ENCODE results near the gene AIMP1. TPM values are rescaled to one million over a fixed set of nuclear protein-coding genes. Genes with fewer than 3 reads are reported as not detected.

The AIMP1 gene
- total RNA-seq (10 to 100 TPM; 44.2 to 59.2 (median 56.8) TPM), polyA plus RNA-seq (10 to 100 TPM; 59.0 to 79.0 TPM), total RNA-seq (101 reads per million, percentile 84 among the genes with 10 or more reads in this experiment)

GRCh38 chr4:106315968-106316772 is at the start of gene AIMP1, which contains the start of gene TBCK:
Gene AIMP1 (plus strand): TSS chr4:106316550. CDS start chr4:106325010, 8,460 bp downstream.
Gene TBCK (minus strand): TSS chr4:106316209. CDS start chr4:106308960, 7,249 bp downstream.
- H3K4me1 Mint-ChIP-seq, result peaks cover 23 to 50% (median 43%) of the 10 kb centered on the region in 7 donors
- H3K4me3 ChIP-seq (ENCODE audit: low read length), result peak within 1 kb of the TSS; percentile 95
- peak; percentile 93 for ATAC-seq
- CTCF ChIA-PET, result interaction anchor here (1.2 kb wide), 1 partner anchor 843 kb away, joined by 3 read pairs; the partner anchor contains the start of gene PPA2
- no peak within 1 kb of the TSS for H3K27ac Mint-ChIP-seq
- no peaks in the 10 kb centered on the region for H3K9me3 Mint-ChIP-seq
- peaks cover 0 to 4% (median 0%) of the 10 kb centered on the region in 3 experiments for H3K36me3 ChIP-seq (ENCODE audit: control insufficient read depth in 2 of 3, insufficient read depth in 3 of 3, low read length in 3 of 3)
- peak; percentile 74 to 92 (median 88) for DNase-seq
- POLR2A ChIA-PET, result interaction anchor here (0.6 to 2.0 kb wide), 6 partner anchors 11 to 1404 kb away, joined by 3 to 6 read pairs (median 4); partner anchors contain the start of genes PAPSS1 and PPA2
- H3K4me1 ChIP-seq (ENCODE audit: control insufficient read depth in 2 of 2, insufficient read depth in 2 of 2, low read length in 2 of 2), result peaks cover 22 to 24% of the 10 kb centered on the region in 2 donors
- intact Hi-C loops (cut with micrococcal nuclease), result loop anchor here (1.0 to 10.0 kb wide), 9 partner anchors 13 to 1671 kb away; partner anchors contain the start of genes GSTCD (in 2 of the 2), HADH (in 2 of the 2), INTS12 (in 2 of the 2) and PAPSS1 (in 2 of the 2)
- H3K27me3 Mint-ChIP-seq, result no peaks in the 10 kb centered on the region
- no peaks in the 10 kb centered on the region for H3K9me3 ChIP-seq (ENCODE audit: control insufficient read depth in 2 of 3, low read length in 3 of 3)
- peak within 1 kb of the TSS; percentile 90 for H3K27ac ChIP-seq (ENCODE audit: low read depth, low read length)
- no peaks in the 10 kb centered on the region for H3K27me3 ChIP-seq (ENCODE audit: control insufficient read depth in 2 of 2, insufficient read depth in 2 of 2, low read length in 2 of 2)
- H3K4me3 Mint-ChIP-seq, result no peak within 1 kb of the TSS
- H3K36me3 Mint-ChIP-seq, result peaks cover 0 to 21% (median 17%) of the 10 kb centered on the region in 5 donors

- Histone ChIP-seq H3K4me3 (ENCODE audit: low read length) (no peak overlapping the region), H3K27ac (ENCODE audit: low read depth, low read length) (no peak overlapping the region), H3K27me3 (ENCODE audit: control insufficient read depth in 2 of 2, insufficient read depth in 2 of 2, low read length in 2 of 2) (no peaks in the 10 kb centered on the region), H3K36me3 (ENCODE audit: control insufficient read depth in 2 of 3, insufficient read depth in 3 of 3, low read length in 3 of 3) (peaks cover 0 to 3% (median 0%) of the 10 kb centered on the region in 3 experiments), H3K9me3 (ENCODE audit: control insufficient read depth in 2 of 3, low read length in 3 of 3) (no peaks in the 10 kb centered on the region), H3K4me1 (ENCODE audit: control insufficient read depth in 2 of 2, insufficient read depth in 2 of 2, low read length in 2 of 2) (no peaks in the 10 kb centered on the region)
- Mint-ChIP-seq H3K4me1 (peaks cover 0 to 7% (median 0%) of the 10 kb centered on the region in 7 donors), H3K27me3 (no peaks in the 10 kb centered on the region), H3K9me3 (no peaks in the 10 kb centered on the region), H3K4me3 (no peak overlapping the region), H3K27ac (peak overlapping the region in 1 of 9 donors; percentile 44), H3K36me3 (peaks cover 0 to 14% (median 7%) of the 10 kb centered on the region in 5 donors)
- ChIA-PET POLR2A (interaction anchor here (0.9 kb wide), 1 partner anchor 45 kb away, joined by 3 read pairs; no protein-coding TSS in a partner anchor), CTCF (no interaction called here)
- DNase-seq (no peak), ATAC-seq (no peak)
- intact Hi-C loops (cut with micrococcal nuclease), result loop anchor here in 1 of 2 donors (10.0 kb wide), 1 partner anchor 916 kb away; no protein-coding TSS in a partner anchor
These were observed 47.6 kb upstream of the AIMP1 start for GRCh38 chr4:106268786-106269185.

- H3K27ac ChIP-seq (ENCODE audit: low read depth, low read length), result no peak overlapping the region
- Mint-ChIP-seq H3K9me3 (no peaks in the 10 kb centered on the region), H3K4me1 (peaks cover 2 to 13% (median 5%) of the 10 kb centered on the region in 7 donors), H3K27me3 (no peaks in the 10 kb centered on the region), H3K27ac (no peak overlapping the region), H3K36me3 (peaks cover 0 to 23% (median 15%) of the 10 kb centered on the region in 5 donors), H3K4me3 (no peak overlapping the region)
- DNase-seq (no peak), ATAC-seq (no peak)
- no peak overlapping the region for H3K4me3 ChIP-seq (ENCODE audit: low read length)
- peaks cover 0 to 3% (median 0%) of the 10 kb centered on the region in 3 experiments for H3K36me3 ChIP-seq (ENCODE audit: control insufficient read depth in 2 of 3, insufficient read depth in 3 of 3, low read length in 3 of 3)
- H3K27me3 ChIP-seq (ENCODE audit: control insufficient read depth in 2 of 2, insufficient read depth in 2 of 2, low read length in 2 of 2), result no peaks in the 10 kb centered on the region
- intact Hi-C loops (cut with micrococcal nuclease), result loop anchor here in 1 of 2 donors (10.0 kb wide), 1 partner anchor 915 kb away; no protein-coding TSS in a partner anchor
- H3K4me1 ChIP-seq (ENCODE audit: control insufficient read depth in 2 of 2, insufficient read depth in 2 of 2, low read length in 2 of 2), result no peaks in the 10 kb centered on the region
- CTCF ChIA-PET, result no interaction called here
- no peaks in the 10 kb centered on the region for H3K9me3 ChIP-seq (ENCODE audit: control insufficient read depth in 2 of 3, low read length in 3 of 3)
- POLR2A ChIA-PET, result no interaction called here
These were observed 46.6 kb upstream of the AIMP1 start for GRCh38 chr4:106269711-106270110.

GRCh38 chr4:106270736-106271135 is 45.6 kb upstream of the AIMP1 start:
- H3K27me3 ChIP-seq (ENCODE audit: control insufficient read depth in 2 of 2, insufficient read depth in 2 of 2, low read length in 2 of 2), result no peaks in the 10 kb centered on the region
- intact Hi-C loops (cut with micrococcal nuclease), result no loop called here
- Mint-ChIP-seq H3K27me3 (no peaks in the 10 kb centered on the region), H3K9me3 (no peaks in the 10 kb centered on the region), H3K4me3 (no peak overlapping the region), H3K4me1 (peaks cover 2 to 15% (median 5%) of the 10 kb centered on the region in 7 donors), H3K36me3 (peaks cover 0 to 24% (median 15%) of the 10 kb centered on the region in 5 donors), H3K27ac (no peak overlapping the region)
- DNase-seq, result no peak
- H3K9me3 ChIP-seq (ENCODE audit: control insufficient read depth in 2 of 3, low read length in 3 of 3), result no peaks in the 10 kb centered on the region
- H3K4me3 ChIP-seq (ENCODE audit: low read length), result no peak overlapping the region
- CTCF ChIA-PET, result no interaction called here
- no peak for ATAC-seq
- no peaks in the 10 kb centered on the region for H3K4me1 ChIP-seq (ENCODE audit: control insufficient read depth in 2 of 2, insufficient read depth in 2 of 2, low read length in 2 of 2)
- POLR2A ChIA-PET, result no interaction called here
- no peak overlapping the region for H3K27ac ChIP-seq (ENCODE audit: low read depth, low read length)
- no peaks in the 10 kb centered on the region for H3K36me3 ChIP-seq (ENCODE audit: control insufficient read depth in 2 of 3, insufficient read depth in 3 of 3, low read length in 3 of 3)

- peaks cover 3 to 16% (median 5%) of the 10 kb centered on the region in 7 donors for H3K4me1 Mint-ChIP-seq
- no peak overlapping the region for H3K4me3 ChIP-seq (ENCODE audit: low read length)
- no peak for DNase-seq
- intact Hi-C loops (cut with micrococcal nuclease), result no loop called here
- no peaks in the 10 kb centered on the region for H3K4me1 ChIP-seq (ENCODE audit: control insufficient read depth in 2 of 2, insufficient read depth in 2 of 2, low read length in 2 of 2)
- CTCF ChIA-PET, result no interaction called here
- H3K27ac Mint-ChIP-seq, result no peak overlapping the region
- H3K36me3 Mint-ChIP-seq, result peaks cover 0 to 28% (median 15%) of the 10 kb centered on the region in 5 donors
- H3K27me3 ChIP-seq (ENCODE audit: control insufficient read depth in 2 of 2, insufficient read depth in 2 of 2, low read length in 2 of 2), result no peaks in the 10 kb centered on the region
- H3K27me3 Mint-ChIP-seq, result no peaks in the 10 kb centered on the region
- H3K36me3 ChIP-seq (ENCODE audit: control insufficient read depth in 2 of 3, insufficient read depth in 3 of 3, low read length in 3 of 3), result no peaks in the 10 kb centered on the region
- POLR2A ChIA-PET, result no interaction called here
- ATAC-seq, result no peak
- no peak overlapping the region for H3K4me3 Mint-ChIP-seq
- no peaks in the 10 kb centered on the region for H3K9me3 ChIP-seq (ENCODE audit: control insufficient read depth in 2 of 3, low read length in 3 of 3)
- no peaks in the 10 kb centered on the region for H3K9me3 Mint-ChIP-seq
- no peak overlapping the region for H3K27ac ChIP-seq (ENCODE audit: low read depth, low read length)
These were observed 42.5 kb upstream of the AIMP1 start for GRCh38 chr4:106273831-106274230.

- no peak overlapping the region for H3K27ac Mint-ChIP-seq
- Histone ChIP-seq H3K9me3 (ENCODE audit: control insufficient read depth in 2 of 3, low read length in 3 of 3) (no peaks in the 10 kb centered on the region), H3K27ac (ENCODE audit: low read depth, low read length) (no peak overlapping the region), H3K27me3 (ENCODE audit: control insufficient read depth in 2 of 2, insufficient read depth in 2 of 2, low read length in 2 of 2) (no peaks in the 10 kb centered on the region), H3K36me3 (ENCODE audit: control insufficient read depth in 2 of 3, insufficient read depth in 3 of 3, low read length in 3 of 3) (no peaks in the 10 kb centered on the region), H3K4me1 (ENCODE audit: control insufficient read depth in 2 of 2, insufficient read depth in 2 of 2, low read length in 2 of 2) (no peaks in the 10 kb centered on the region), H3K4me3 (ENCODE audit: low read length) (no peak overlapping the region)
- DNase-seq (no peak), ATAC-seq (no peak)
- peaks cover 0 to 15% (median 0%) of the 10 kb centered on the region in 11 donors for H3K9me3 Mint-ChIP-seq
- H3K36me3 Mint-ChIP-seq, result peaks cover 0 to 44% (median 23%) of the 10 kb centered on the region in 5 donors
- POLR2A ChIA-PET, result no interaction called here
- H3K4me1 Mint-ChIP-seq, result peaks cover 4 to 15% (median 11%) of the 10 kb centered on the region in 7 donors
- no peaks in the 10 kb centered on the region for H3K27me3 Mint-ChIP-seq
- no peak overlapping the region for H3K4me3 Mint-ChIP-seq
- CTCF ChIA-PET, result no interaction called here
- intact Hi-C loops (cut with micrococcal nuclease), result no loop called here
These were observed 39.1 kb upstream of the AIMP1 start for GRCh38 chr4:106277140-106277675.

Measured in naive thymus-derived CD4-positive, alpha-beta T cell (primary cell).